ENCODE data around the gene RBMS3. TPM values are rescaled to one million over a fixed set of nuclear protein-coding genes. Genes with fewer than 3 reads are reported as not detected.

The RBMS3 gene
- total and polyA plus RNA-seq, 9 donors = 11.6 to 79.2 (median 63.1) TPM

DNA sequence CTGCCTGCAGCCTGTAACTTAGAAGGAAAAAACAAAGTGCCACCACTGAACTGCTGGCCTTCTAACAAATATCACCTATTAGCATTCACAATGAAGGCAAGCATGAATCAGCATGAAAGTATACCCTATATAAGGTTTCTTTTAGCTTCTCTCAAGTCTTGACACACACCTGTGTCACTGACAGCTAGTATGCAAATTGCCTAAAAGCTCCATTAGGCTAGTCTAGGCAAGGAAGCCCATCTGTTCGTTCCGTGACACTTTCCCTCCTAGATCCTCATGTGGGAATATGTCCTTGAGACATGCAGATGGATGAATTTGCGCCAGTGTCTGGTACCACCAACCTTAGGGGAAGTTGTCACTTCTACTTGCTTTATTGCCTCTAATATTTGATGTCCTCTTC is 129.3 kb downstream of the RBMS3 start:
- Histone ChIP-seq H3K27ac (no peak overlapping the region), H3K36me3 (no peaks in the 10 kb centered on the region), H3K4me1 (ENCODE audit: insufficient read depth) (peaks cover 18% of the 10 kb centered on the region), H3K4me3 (no peak overlapping the region), H3K9me3 (no peaks in the 10 kb centered on the region), H3K27me3 (no peaks in the 10 kb centered on the region)
- WGBS, 3 donors = 40 to 60% (median 52%) methylated on average over 3 of the region's 3 CpGs
- no peak for DNase-seq
- TF ChIP-seq EP300 (IDR thresholded peaks at IDR 0.05) (no peak), POLR2A (IDR thresholded peaks at IDR 0.05) (no peak), CTCF (IDR thresholded peaks at IDR 0.05) (no peak)
- intact Hi-C loops (cut with DNase I) = no loop called here

DNA sequence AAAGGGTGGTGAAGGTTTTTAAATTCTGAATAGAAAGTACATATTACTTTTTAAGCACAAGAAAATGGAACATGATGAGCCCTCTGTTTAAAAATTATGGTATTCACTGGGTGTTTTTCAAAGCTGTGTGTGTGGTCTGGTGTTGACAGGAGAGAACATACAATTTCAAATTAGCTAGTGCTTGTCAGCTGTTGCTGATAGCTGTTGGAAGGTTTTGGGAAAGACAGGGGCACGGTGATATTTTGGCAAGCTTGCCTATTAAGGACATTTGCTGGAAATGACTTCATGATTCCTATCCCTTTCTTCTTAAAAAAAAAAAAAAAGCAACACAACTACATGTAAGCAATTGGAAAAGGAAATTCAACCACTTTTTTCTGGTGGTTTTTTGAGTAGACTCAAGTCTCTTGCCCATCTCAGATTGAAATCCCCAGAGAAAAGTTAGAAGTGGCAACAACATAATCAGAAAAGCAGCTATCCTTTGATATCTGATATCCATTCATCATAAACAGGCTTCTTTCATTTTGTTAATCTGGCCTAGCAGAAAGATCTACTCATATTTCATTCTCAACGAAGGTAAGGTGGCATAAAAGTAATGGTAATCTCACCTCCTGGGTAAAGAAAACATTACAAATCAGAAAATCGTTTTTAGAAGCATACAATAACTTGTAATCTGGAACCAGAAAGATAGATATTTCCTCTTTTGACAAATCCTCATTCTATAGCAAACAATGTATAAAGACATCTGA is 130.0 kb downstream of the RBMS3 start:
- H3K4me1 ChIP-seq (ENCODE audit: insufficient read depth) = peaks cover 15% of the 10 kb centered on the region
- no peaks in the 10 kb centered on the region for H3K9me3 ChIP-seq
- H3K4me3 ChIP-seq = no peak overlapping the region
- 38 to 42% (median 41%) methylated on average over 3 of the region's 3 CpGs for WGBS, 3 donors
- no peaks in the 10 kb centered on the region for H3K27me3 ChIP-seq
- no peaks in the 10 kb centered on the region for H3K36me3 ChIP-seq
- intact Hi-C loops (cut with DNase I) = no loop called here
- no peak overlapping the region for H3K27ac ChIP-seq
- DNase-seq = no peak
- TF ChIP-seq POLR2A (IDR thresholded peaks at IDR 0.05) (no peak), CTCF (IDR thresholded peaks at IDR 0.05) (no peak), EP300 (IDR thresholded peaks at IDR 0.05) (no peak)

GRCh38 chr3:29412110-29412509 is 131.2 kb downstream of the RBMS3 start:
- DNase-seq = no peak
- Histone ChIP-seq H3K9me3 (no peaks in the 10 kb centered on the region), H3K36me3 (no peaks in the 10 kb centered on the region), H3K4me1 (ENCODE audit: insufficient read depth) (peaks cover 12% of the 10 kb centered on the region), H3K4me3 (no peak overlapping the region), H3K27me3 (no peaks in the 10 kb centered on the region), H3K27ac (no peak overlapping the region)
- 0 to 44% (median 34%) methylated on average over 1 of the region's 1 CpG for WGBS, 3 donors
- TF ChIP-seq CTCF (IDR thresholded peaks at IDR 0.05) (no peak), EP300 (IDR thresholded peaks at IDR 0.05) (no peak), POLR2A (IDR thresholded peaks at IDR 0.05) (no peak)
- intact Hi-C loops (cut with DNase I) = no loop called here

- peaks cover 7% of the 10 kb centered on the region for H3K4me1 ChIP-seq (ENCODE audit: insufficient read depth)
- no peak for DNase-seq
- no peaks in the 10 kb centered on the region for H3K9me3 ChIP-seq
- intact Hi-C loops (cut with DNase I) = no loop called here
- H3K4me3 ChIP-seq = no peak overlapping the region
- WGBS, 3 donors = 23 to 44% (median 29%) methylated on average over 11 of the region's 11 CpGs
- no peaks in the 10 kb centered on the region for H3K27me3 ChIP-seq
- no peak overlapping the region for H3K27ac ChIP-seq
- TF ChIP-seq CTCF (IDR thresholded peaks at IDR 0.05) (no peak), POLR2A (IDR thresholded peaks at IDR 0.05) (no peak), EP300 (IDR thresholded peaks at IDR 0.05) (no peak)
- no peaks in the 10 kb centered on the region for H3K36me3 ChIP-seq
These were observed 133.8 kb downstream of the RBMS3 start for GRCh38 chr3:29414468-29415224.
